ENCODE data around the gene HOXD8. TPM values are rescaled to one million over a fixed set of nuclear protein-coding genes. Genes with fewer than 3 reads are reported as not detected.

The HOXD8 gene
- total RNA-seq, 1 donor from 2014 or later: 2.2 TPM

- no peak for DNase-seq (ENCODE audit: low read depth)
Observed at GRCh38 chr2:176128172-176128981, 1.1 kb upstream of the HOXD8 start.

- peak; percentile 19 for DNase-seq (ENCODE audit: low read depth)
Observed at GRCh38 chr2:176129813-176130146, 275 bp downstream of the HOXD8 start.

- DNase-seq (ENCODE audit: low read depth): peak; percentile 22
Observed at GRCh38 chr2:176130147-176130956, 847 bp downstream of the HOXD8 start.

- DNase-seq (ENCODE audit: low read depth): no peak
Observed at GRCh38 chr2:176130957-176131847, 1.7 kb downstream of the HOXD8 start.

GRCh38 chr2:176131848-176132158, 2.3 kb downstream of the HOXD8 start:
- DNase-seq (ENCODE audit: low read depth): no peak

- no peak for DNase-seq (ENCODE audit: low read depth)
Observed at GRCh38 chr2:176132205-176133171, 3.0 kb downstream of the HOXD8 start.

- DNase-seq (ENCODE audit: low read depth): no peak
Observed at GRCh38 chr2:176133389-176133788, 3.9 kb downstream of the HOXD8 start.

GRCh38 chr2:176134035-176134434, 4.5 kb downstream of the HOXD8 start:
- DNase-seq (ENCODE audit: low read depth): no peak

- DNase-seq (ENCODE audit: low read depth): no peak
Observed at GRCh38 chr2:176135035-176135440, 5.5 kb downstream of the HOXD8 start.

- peak; percentile 27 for DNase-seq (ENCODE audit: low read depth)
Observed at GRCh38 chr2:176136374-176137251, 7.1 kb downstream of the HOXD8 start.

- DNase-seq (ENCODE audit: low read depth): no peak
Observed at GRCh38 chr2:176137252-176137580, 7.7 kb downstream of the HOXD8 start.

GRCh38 chr2:176137906-176138305, 8.4 kb downstream of the HOXD8 start:
- no peak for DNase-seq (ENCODE audit: low read depth)

GRCh38 chr2:176138526-176138922, 9.0 kb downstream of the HOXD8 start:
- no peak for DNase-seq (ENCODE audit: low read depth)

GRCh38 chr2:176138923-176139660, 9.6 kb downstream of the HOXD8 start:
- DNase-seq (ENCODE audit: low read depth): no peak

- no peak for DNase-seq (ENCODE audit: low read depth)
Observed at GRCh38 chr2:176139661-176140512, 10.4 kb downstream of the HOXD8 start.

- peak; percentile 75 for DNase-seq (ENCODE audit: low read depth)
Observed at GRCh38 chr2:176140513-176141317, 11.2 kb downstream of the HOXD8 start.

- DNase-seq (ENCODE audit: low read depth): no peak
Observed at GRCh38 chr2:176142281-176142680, 12.8 kb downstream of the HOXD8 start.
